SH-SY5Y (cell line): ENCODE data around the gene OLFM1.

ENCODE experiments used
- GATA2 ChIP-seq: IDR thresholded peaks from 2 replicates; pipeline ENCODE4 v1.6.1; 2011; ENCODE audit warnings: mild to moderate bottlenecking, low read depth, low read length
- GATA3 ChIP-seq: IDR thresholded peaks from 2 replicates; pipeline ENCODE4 v1.6.1; 2011; ENCODE audit warnings: low read depth, mild to moderate bottlenecking, low read length, moderate library complexity

GRCh38 chr9:135147474-135147805 is 60.0 kb downstream of the OLFM1 start:
- no peak for TF ChIP-seq GATA3
- no peak for TF ChIP-seq GATA2
